SKM-1 (cell line): ENCODE measurements around the gene ZAP70.

Experiments
- DNase-seq: peaks from one replicate; lab custom pipeline; 2025; ENCODE audit not compliant: unreplicated experiment; lab: John Stamatoyannopoulos, UW

ZAP70 gene

DNA sequence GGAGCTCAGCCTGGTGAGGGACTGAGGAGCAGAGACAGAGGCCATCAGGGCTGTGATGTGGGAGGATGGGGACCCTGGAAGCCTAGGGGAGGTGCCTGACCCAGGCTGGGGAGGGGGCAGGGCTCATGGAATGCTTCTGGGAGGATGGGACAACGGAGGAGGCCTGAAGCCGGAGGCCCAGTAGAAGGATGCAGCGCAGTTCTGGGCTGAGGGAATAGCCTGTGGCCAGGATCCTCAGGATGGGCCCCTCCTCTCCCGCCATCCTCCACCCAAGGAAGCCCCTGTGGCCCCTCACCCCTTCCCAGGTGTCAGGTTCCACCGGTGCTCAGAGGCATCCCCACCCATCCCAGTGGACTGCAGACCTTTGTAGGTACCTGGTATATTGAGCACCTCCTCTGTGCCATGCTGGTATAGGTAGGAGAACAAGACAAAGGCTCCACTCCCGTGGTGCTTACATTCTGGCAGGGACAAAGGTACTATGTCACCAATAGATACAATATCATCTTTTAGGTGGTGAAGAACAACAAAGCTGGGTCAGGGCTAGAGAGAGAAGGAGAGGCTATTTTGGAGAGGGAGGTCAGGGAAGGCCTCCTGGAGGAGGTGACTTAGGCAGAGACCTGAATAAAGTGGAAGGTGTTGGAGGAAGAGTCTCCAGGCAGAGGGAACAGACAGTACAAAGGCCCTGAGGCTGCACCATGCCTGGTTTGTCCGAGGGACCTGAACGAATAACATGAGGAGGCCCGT lies 2.7 kb downstream of the ZAP70 start:
- DNase-seq: no peak

GRCh38 chr2:97716695-97717612 lies 3.6 kb downstream of the ZAP70 start:
- DNase-seq: no peak

DNA sequence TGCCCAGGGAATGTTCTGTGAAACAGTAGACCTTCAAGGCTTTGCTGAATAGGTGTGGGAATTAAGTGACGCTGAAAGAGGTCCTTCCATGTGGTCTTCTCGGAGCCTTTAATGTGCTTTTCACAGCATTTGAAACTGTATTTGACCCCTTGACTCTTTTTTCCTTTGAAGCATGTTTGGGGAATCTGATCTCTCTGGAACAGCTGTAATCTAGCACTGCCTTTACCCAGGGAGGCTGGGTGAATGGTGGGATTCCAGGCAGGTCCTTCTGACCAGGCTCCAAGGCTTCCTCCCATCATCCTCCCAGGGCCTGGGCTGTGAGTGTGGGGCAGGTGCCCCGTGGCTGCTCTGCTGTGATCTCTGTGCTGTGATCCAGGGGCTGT lies 4.2 kb downstream of the ZAP70 start:
- no peak for DNase-seq

DNA sequence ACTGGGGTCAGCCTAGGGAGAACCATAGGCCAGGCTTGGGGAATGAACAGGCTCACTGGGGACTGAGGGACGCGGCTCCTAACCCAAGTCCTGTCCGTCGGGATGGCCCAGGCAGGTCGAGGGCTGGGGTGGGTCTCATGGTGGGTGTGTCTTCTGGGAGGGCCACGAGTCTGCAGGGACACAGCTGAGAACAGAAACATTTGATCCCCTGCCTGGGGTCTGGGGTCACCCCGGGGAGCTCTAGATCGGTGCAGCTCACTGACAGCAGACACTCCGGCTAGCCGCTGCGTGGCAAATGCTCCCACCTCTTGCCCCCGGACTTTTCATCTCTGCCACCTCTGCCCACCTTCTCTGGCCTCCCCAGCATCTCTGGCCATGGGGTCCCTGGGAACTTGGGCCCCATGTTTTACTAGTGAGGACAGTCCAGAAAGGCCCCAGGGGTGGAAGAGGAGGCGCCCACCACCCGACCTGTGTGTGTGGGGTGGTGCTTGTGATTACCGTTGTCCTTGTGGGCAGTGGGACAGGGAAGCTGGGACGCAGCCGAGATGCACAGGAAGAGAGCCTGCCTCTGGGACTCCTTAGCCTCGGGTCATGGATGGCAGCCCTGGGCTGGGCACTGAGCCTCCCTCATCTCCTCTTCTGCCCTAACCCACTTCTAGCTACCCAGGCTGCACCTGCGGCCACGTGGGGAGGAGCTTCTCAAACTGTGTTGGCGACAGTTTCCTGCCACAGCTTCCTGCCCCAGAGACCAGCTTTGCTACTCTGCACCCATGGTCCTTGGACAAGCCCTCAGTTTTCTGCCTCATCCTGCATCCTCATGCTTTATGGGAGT lies 4.9 kb downstream of the ZAP70 start:
- no peak for DNase-seq

DNA sequence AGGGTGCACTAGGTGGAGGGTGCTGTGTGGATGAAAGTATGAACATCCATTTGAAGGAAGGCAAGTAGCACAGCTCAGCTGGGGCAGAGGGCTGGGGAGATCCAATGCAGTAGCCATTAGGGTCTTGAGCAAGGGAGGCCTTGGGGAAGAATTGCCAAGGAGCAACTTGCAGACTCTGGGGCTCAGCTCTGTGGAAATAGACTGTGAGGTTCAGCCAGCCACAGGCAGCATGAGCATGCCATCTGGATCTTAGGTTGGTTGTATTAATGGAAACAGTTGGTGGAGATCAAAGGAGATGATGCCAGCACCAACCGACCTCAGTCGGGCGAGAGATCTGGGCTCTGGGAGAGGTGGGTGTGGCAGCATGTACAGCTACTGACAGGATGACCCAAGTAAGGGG lies 5.6 kb downstream of the ZAP70 start:
- DNase-seq: no peak

GRCh38 chr2:97719362-97720155 lies 6.2 kb downstream of the ZAP70 start:
- no peak for DNase-seq

DNA sequence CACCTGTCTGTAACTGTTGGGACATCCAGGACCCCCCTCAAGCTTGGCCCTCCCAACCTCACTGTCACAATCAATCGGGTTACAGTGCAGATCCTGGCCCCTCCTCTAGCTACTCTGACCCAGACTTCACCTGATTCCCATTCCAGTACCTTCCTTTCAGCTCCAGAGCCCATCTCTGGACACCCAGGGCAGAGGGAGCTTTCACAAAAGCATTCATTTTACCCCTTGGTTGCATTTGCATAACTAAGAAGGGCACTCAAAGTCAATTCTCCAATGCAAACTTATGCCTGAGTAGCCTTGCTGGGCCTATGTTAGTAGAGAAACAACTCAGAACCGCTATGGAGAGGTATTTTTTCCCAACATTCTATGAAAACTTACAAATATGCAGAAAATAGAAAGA lies 7.4 kb downstream of the ZAP70 start:
- no peak for DNase-seq

- no peak for DNase-seq
Observed at GRCh38 chr2:97722227-97722626, 8.9 kb downstream of the ZAP70 start.

DNA sequence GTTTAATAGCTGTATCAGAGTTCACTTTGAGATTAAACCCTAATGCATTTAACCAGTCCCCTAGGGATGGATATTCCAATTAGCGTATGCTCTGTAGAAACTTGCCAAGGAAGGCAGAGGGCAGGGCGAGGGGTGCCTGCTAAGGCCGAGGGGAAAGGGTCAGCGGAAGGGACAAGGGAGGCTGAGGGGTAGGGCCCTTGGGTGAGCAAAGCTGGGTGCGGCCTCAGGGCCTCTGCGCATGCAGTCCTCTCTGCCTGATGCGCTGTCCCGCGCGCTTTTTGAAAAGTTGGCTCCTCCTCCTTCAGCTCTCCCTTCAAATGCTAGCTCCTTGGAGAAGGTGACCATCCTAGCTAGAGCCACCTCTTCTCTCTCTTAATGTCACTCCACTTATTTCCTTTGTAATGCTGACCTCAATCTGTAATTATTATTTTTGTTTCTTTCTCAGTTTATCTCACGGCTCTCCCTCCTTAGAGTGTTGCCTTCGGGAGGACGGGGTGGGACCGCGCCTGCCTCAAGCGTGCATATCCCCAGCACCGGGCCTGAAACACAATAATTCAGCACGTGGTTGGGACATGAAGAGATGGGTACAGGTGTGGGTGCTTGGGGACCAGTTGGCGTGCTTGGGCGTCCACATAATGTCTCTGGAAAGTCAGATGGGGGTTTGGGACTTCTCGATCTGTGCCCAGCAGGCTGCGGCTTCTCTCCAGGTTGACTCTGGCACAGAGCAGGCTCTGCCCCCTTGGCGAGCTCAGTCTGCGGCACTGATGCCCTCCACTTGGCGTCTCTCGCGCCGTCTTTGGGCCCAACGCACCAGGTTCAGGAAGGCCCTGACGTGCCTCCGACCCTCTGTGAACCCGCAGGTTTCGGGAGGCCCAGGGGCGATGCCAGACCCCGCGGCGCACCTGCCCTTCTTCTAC lies 10.0 kb downstream of the ZAP70 start:
- no peak for DNase-seq

DNA sequence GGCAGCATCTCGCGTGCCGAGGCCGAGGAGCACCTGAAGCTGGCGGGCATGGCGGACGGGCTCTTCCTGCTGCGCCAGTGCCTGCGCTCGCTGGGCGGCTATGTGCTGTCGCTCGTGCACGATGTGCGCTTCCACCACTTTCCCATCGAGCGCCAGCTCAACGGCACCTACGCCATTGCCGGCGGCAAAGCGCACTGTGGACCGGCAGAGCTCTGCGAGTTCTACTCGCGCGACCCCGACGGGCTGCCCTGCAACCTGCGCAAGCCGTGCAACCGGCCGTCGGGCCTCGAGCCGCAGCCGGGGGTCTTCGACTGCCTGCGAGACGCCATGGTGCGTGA lies 10.7 kb downstream of the ZAP70 start:
- no peak for DNase-seq

- no peak for DNase-seq
Observed at GRCh38 chr2:97724501-97724900, 11.1 kb downstream of the ZAP70 start.

GRCh38 chr2:97724946-97725688 lies 11.7 kb downstream of the ZAP70 start:
- no peak for DNase-seq

DNA sequence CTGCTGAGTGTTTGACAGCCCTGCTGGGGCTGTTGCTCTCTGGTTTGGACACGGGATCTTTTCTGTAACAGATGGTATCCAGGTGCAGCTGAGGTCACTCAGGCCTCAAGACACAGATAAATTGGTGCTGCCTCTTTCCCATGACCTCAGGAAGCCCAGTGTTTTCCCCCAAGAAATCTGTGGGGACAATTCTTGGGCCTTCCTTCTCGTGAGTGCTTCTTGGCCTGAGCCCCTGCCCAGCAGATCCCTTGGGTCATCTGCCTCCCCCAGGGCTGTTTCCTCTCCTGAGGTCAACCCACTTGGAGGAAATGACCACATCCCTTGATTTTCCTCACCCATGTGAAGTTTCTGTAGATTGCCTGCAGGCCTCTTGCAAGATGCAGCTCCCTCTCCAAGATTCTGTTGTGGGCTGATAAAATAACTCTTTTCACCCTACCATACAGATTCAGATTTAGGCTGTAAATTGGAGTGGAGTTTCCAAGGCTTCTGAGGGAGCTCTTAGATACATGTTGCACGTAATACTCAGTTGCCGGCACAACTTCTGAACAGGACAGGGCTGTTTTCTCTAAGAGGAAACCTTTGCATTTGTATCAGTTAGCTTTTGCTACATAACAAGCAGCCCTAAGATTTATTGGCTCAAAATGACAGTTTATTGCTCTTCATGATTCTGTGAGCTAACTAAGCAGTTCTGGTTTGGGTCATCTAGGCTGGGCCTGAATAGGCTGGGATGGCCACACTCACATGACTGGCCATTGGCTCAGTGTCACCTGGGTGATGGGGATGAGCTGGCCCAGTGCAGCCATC lies 13.1 kb downstream of the ZAP70 start:
- no peak for DNase-seq

DNA sequence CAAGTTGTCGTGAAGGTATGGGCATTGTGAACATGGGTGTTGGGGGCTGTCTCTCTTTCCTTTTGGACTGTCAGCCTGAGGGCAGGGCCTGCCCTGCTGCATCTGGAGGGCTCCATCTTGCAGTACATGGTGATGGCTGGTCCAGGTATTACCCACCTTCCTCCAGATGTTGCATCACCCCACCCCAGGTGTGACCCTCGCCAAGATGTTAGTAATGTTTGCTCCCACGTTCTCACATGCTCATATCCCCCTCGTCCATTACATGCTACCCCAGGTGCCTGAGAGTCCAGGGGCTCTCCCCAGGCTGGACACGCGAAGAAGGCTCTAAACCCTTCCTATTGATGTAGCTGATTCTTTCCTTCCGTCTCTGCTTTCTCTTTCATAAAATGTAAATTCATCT lies 13.9 kb downstream of the ZAP70 start:
- no peak for DNase-seq

- no peak for DNase-seq
Observed at GRCh38 chr2:97728091-97728731, 14.8 kb downstream of the ZAP70 start.

DNA sequence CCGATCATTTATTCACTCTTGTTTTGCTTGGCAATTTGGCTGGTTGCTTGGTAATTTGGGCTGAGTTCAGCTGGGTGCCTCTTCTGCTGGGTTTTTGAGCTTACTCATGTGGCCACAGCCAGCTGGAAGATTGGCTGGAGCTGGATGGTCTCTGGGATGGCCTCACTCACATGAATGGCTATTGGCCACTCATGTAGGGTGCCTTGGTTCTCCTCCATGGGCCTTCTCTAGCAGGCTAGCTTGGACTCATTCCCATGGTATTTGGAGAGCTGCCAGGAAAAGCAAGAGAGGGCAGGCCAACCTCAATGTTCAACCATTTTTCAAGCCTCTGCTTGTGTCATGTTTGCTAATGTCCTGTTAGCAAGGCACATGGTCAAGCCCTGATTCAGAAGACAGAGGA lies 16.9 kb downstream of the ZAP70 start:
- no peak for DNase-seq

- no peak for DNase-seq
Observed at GRCh38 chr2:97731274-97732020, 18.1 kb downstream of the ZAP70 start.
